Esophagus squamous epithelium (tissue), 4 donors: ENCODE results near the gene RACK1.

ENCODE experiments used
- POLR2A ChIP-seq, 4 donors: fragments of 450-650 bp; IDR thresholded peaks; one replicate each; pipeline ENCODE4 v1.6.1; 2017; ENCODE audit warnings: antibody characterized with exemption in 4 of 4, mild to moderate bottlenecking in 4 of 4, moderate library complexity in 3 of 4
- TF ChIP-seq, protein P1 (sequence below), 6 experiments: fragments of 450-650 bp in 4 of 6; fragments of 200-600 bp in 2 of 6; sonication (generic) in 2 of 6; IDR thresholded peaks; one replicate each; pipeline ENCODE4 v1.5.1; 2016 to 2019; ENCODE audit warnings: antibody characterized with exemption in 6 of 6, mild to moderate bottlenecking in 4 of 6, moderate library complexity in 4 of 6

DNA sequence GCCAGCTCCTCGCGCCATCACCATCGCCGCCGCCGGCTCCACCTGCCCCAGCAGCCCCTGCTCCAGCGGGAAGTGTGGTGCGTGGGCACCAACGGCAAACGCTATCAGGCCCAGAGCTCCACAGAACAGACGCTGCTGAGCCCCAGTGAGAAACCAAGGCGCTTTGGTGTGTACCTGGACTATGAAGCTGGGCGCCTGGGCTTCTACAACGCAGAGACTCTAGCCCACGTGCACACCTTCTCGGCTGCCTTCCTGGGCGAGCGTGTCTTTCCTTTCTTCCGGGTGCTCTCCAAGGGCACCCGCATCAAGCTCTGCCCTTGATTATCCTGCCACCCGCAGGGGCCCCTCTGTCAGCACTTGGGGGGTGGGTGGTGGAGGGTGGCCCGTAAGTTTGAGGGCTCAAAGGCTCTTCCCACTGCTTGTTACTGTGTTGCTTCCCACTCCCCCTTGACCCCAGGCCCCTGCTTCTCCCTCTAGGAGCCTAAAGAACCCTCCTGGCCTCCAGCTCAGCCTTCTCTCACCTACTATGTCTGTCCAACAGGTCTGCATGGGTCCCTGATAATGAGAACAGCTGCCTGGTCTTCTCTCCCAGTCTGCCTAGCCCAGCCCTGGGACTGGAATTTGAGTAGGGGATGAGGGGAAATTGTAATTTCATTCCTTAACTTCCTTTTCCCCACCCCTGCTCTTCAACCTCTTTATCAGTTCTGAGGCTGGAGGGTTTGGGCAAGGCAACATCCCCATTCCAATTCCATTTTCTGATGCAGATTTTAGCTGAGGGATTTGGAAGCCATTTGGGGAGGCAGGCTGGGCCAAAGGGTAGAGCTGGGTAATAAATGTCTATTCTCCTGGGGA, 9.0 kb downstream of the RACK1 start:
- TF ChIP-seq POLR2A (IDR thresholded peaks at IDR 0.05), result no peak
- TF ChIP-seq, protein P1, sequence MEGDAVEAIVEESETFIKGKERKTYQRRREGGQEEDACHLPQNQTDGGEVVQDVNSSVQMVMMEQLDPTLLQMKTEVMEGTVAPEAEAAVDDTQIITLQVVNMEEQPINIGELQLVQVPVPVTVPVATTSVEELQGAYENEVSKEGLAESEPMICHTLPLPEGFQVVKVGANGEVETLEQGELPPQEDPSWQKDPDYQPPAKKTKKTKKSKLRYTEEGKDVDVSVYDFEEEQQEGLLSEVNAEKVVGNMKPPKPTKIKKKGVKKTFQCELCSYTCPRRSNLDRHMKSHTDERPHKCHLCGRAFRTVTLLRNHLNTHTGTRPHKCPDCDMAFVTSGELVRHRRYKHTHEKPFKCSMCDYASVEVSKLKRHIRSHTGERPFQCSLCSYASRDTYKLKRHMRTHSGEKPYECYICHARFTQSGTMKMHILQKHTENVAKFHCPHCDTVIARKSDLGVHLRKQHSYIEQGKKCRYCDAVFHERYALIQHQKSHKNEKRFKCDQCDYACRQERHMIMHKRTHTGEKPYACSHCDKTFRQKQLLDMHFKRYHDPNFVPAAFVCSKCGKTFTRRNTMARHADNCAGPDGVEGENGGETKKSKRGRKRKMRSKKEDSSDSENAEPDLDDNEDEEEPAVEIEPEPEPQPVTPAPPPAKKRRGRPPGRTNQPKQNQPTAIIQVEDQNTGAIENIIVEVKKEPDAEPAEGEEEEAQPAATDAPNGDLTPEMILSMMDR (IDR thresholded peaks at IDR 0.05), result no peak
